Raji (cell line): ENCODE data around the gene LRRC3.

Experiments
- POLR2A ChIP-seq: IDR thresholded peaks from 2 replicates; pipeline ENCODE4 v1.6.1; 2011; ENCODE audit warnings: low read depth, low read length, control low read depth; ENCODE audit not compliant: insufficient read depth

Gene LRRC3

GRCh38 chr21:44486302-44486701 is 31.0 kb downstream of the LRRC3 start:
- no peak for TF ChIP-seq POLR2A

- TF ChIP-seq POLR2A = no peak
These were observed 32.5 kb downstream of the LRRC3 start for GRCh38 chr21:44487831-44488230.

DNA sequence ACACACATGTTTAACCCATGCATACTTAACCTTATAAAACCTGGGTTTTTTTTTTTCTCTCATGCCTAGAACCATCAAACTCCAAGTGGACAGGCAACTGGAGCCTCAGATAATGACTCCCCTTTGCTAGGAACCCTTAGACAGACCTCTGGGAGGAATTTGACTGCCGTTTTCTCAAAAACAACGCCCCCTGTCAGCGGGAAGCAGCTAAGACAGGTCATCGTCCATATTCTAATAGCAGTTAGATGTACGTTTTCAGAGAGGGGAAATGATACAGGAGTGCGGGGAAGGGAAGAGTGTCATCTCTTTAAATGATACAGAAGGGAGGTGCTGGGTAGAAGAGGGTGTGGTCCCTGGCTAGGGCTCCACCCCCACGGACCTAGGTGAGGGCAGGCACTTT is 34.7 kb downstream of the LRRC3 start:
- TF ChIP-seq POLR2A = no peak

DNA sequence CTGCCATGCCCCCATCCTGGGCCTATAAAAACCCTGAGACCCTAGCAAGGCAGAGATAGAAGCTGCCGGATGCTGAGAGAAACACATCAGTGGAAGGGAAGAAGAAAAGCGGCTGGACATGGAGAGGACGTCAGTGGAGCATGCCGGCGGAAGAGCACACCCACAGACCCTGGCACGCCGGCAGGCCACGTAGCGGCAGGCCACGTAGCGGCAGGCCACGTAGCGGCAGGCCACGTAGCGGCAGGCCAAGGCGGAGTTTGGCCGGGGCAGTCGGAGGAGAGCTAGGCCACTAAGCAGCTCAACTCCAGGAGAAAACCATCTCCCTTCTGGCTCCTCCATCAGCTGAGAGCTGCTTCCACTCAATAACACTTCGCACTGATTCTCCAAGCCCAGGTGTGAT is 35.1 kb downstream of the LRRC3 start:
- TF ChIP-seq POLR2A = no peak

DNA sequence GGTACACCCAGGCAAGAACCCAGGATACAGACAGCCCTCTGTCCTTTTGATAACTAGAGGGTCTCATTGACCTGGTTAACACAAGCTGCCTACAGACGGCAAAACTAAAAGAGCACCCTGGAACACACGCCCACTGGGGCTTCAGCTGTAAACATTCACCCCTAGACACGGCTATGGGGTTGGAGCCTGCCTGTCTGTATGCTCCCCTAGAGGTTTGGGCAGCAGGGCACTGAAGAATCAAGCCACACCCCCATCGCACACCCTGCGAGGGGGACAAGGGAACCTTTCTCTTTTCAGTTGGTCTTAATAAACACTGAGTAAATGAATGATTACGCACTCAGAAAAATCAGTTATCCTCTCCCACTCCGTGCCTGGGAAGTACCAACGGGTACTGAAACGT is 35.5 kb downstream of the LRRC3 start:
- no peak for TF ChIP-seq POLR2A

GRCh38 chr21:44492567-44493385 is 37.5 kb downstream of the LRRC3 start:
- no peak for TF ChIP-seq POLR2A

DNA sequence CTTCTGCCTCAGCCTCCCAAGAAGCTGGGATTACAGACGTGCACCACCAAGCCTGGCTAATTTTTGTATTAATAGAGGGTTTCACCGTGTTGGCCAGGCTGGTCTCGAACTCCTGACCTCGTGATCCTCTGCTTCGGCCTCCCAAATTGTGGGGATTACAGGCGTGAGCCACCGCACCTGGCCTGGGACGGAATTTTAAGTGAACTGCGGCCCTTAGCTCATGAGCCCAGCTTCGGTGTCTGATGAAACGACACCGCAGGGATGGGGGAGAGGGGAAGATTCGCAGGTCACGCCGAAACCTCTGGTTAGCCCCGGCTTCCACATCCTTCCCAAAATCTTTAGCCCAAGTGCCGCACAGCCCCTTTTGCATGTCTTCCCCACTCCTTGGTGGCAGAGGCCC is 39.1 kb downstream of the LRRC3 start:
- no peak for TF ChIP-seq POLR2A

DNA sequence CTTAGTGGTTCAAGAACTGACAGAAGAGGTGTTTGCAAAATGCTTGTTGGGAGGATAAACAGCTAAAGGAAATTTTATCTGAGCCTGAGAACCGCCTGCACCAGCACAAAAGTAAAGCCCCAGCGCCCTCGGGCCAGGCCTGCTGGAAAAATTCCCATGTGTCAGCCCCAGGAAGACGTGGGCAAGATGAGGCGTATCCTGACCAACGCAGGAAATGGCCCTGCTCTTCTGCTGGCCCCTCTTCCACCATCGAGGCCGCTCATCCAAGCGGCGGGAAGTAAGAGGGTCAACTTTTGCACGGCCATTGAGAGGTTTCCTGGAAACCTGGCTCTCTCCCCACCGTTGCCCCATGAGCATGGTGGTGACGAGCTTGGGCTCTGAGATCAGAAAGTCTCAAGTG is 39.6 kb downstream of the LRRC3 start:
- TF ChIP-seq POLR2A = no peak

- TF ChIP-seq POLR2A = no peak
These were observed 40.6 kb downstream of the LRRC3 start for GRCh38 chr21:44495611-44496563.

DNA sequence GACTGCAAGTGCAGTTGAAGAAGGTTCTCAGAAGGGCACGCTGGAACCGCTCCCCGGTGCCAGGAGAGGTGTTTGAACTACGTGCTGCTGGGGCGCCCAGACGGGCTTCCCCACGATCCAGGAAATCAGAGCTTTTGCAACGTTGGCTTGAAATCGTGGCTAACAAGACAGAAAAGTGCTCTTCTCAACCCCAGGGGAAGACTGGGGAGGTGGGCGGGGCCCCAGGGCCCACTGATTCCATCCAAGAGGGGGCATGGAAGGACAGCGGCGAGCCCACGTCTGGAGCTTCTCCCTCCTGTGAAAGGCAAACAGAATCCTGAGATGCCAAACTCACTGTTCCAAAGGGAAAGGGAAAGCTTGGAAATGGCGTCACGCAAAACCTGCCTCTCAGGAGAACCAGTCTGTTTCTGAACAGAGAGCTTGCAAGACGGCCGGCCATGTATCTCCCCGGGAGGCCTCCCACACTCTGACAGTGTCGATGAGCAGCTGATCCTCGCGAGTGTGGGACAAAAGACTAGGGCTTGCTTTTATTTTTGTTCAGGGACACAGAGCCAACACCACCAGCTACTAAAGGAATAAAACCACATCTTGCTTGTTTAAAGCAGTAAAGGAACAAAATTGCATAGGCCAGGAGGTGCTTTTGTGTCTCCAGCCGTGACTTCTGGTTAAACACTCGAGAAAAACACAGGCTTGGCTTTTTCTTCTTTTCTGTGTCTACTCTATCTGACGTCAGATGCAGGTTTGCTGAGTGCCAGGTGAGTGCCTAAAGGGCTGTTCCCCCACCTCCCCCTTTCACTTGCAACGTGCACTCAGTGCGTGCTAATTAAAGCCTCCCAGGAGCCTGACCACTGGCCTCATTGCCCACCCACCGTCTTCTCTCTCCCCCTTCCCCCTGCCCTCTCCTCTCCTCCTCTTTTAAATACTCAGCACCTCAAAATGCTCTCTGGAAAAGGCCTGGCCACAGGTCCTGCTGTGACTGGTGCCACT is 41.5 kb downstream of the LRRC3 start:
- no peak for TF ChIP-seq POLR2A

- TF ChIP-seq POLR2A = no peak
These were observed 42.4 kb downstream of the LRRC3 start for GRCh38 chr21:44497703-44498126.

DNA sequence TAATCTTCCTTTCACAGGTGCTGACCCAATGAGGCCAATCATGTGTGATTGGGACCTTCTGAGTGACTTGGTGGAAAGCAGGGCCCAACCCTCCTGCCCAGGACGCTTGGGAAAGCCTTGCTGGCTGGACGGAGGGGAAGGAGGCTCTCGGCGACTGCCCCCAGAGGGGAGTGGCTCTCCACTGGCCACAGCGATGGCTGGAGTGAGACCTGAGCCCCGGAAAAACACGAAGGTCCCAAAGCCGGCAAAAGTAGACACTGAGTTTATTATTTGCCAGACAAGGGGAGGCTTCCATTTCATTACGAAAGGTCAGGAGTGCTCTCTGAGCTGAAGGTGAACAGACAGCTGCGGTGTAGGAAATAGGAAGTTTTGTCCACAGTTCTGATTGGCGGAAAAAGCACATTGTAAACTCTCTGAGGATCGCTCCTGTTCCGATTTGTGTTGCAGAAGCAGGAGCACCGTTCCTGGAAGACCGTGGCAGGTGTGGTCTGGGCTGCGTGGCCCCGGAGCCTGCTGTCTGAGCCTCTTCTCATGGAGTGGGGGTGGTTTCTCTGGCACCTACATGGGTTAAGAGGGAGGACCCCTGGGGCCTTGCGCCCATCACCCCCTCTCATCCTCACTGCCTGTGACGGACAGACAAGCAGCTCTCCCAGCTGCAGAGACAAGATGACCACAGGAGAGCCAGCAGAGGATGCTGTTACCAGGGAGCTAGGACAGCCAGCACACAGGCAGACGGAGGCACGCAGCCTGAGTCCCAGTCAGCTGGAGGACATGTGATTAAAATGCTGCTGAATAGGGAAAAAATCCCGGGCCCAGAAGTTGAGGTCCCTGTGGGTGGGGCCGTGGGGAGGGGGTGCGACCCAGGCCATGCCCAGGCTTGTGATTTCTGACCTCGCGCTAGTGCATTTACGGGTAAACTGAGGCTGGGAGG is 43.2 kb downstream of the LRRC3 start:
- TF ChIP-seq POLR2A = no peak

DNA sequence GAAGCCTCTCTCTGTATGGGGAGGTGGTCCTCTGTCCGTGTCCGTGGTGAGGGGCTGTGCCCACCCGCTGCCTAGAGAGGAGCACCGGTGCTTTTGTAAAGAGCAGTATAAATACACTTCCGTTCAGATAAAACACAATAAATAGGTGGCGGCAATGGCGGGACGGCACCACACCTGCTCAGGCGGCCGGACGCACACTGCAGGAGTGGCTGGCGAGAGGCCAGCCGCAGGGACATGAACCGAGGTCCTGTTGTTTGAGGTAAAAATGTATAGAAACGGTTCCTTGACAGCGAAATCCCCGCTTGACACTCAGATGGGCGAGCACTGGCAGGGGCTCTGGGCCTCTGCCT is 43.9 kb downstream of the LRRC3 start:
- TF ChIP-seq POLR2A = no peak

GRCh38 chr21:44499631-44500030 is 44.3 kb downstream of the LRRC3 start:
- TF ChIP-seq POLR2A = no peak
